Measurements from ENCODE around the gene KIF2B.
"Not testable (repeated sequence)": the region's sequence is repeated elsewhere in the genome, so short reads cannot be mapped to it uniquely, and the experiment has no call there.

KIF2B gene, protein sequence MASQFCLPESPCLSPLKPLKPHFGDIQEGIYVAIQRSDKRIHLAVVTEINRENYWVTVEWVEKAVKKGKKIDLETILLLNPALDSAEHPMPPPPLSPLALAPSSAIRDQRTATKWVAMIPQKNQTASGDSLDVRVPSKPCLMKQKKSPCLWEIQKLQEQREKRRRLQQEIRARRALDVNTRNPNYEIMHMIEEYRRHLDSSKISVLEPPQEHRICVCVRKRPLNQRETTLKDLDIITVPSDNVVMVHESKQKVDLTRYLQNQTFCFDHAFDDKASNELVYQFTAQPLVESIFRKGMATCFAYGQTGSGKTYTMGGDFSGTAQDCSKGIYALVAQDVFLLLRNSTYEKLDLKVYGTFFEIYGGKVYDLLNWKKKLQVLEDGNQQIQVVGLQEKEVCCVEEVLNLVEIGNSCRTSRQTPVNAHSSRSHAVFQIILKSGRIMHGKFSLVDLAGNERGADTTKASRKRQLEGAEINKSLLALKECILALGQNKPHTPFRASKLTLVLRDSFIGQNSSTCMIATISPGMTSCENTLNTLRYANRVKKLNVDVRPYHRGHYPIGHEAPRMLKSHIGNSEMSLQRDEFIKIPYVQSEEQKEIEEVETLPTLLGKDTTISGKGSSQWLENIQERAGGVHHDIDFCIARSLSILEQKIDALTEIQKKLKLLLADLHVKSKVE

DNA sequence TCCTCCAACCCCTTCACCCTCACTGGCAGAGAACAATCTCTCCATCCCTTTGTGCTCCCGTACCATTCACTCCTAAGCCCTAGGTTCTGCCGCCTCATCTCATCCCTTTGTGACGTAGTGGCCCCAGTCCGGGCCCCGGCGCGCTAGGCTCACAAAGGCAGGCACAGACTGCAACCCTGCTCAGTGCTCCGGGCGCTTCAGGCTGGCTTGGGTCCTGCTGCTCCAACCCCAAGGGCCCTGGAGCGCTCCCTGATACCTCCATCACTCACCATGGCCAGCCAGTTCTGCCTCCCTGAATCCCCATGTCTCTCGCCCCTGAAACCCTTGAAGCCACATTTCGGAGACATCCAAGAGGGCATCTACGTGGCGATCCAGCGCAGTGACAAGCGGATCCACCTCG, at the start of gene KIF2B:
TSS of gene KIF2B (plus strand) at position 164 of the 400 bp plus-strand sequence. CDS start at position 271, 107 bp downstream.
- no peak for DNase-seq

- no peak for DNase-seq
Measured at GRCh38 chr17:53780320-53780719, 42.4 kb upstream of the KIF2B start.

GRCh38 chr17:53791551-53791950, 31.2 kb upstream of the KIF2B start:
- DNase-seq = no peak

GRCh38 chr17:53792451-53792850, 30.3 kb upstream of the KIF2B start:
- no peak for DNase-seq

- no peak for DNase-seq
Measured at GRCh38 chr17:53792997-53793396, 29.7 kb upstream of the KIF2B start.

DNA sequence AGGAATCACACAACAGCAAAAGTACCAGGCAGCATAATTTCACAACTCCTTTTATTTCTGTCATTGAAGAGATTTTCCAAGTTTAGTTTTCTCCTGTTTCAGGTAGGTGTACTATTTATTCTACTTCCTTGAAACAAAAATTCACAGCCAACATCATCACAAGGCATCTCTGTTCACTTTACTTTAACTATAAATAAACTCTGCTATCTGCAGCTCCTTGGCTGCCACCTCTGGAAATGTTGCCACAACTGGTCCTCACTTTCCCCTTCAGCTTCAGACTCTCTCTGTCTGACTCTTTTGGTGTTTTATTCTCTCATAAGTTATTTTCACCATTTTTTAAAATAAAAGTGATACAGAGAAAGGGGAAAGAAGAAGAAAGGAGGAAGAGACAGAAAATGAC, 27.9 kb upstream of the KIF2B start:
- no peak for DNase-seq

DNA sequence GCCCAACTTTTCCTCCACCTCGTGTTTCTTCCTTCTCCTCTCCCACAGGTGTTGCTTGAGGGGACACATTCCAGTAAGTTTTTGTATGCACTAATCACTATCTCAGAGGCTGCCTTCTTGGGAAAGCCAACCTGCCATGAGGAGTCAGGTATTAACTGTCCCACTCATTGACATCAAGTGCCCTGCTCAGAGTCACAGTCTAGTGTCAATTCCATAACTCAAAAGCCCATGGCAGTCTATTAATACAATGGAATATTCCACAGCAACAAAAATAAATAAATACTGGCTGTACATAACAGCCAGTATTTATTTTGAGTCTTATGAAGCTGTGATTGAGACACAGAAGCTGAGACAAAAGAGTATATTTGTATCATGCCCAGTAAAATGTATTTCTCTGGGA, 26.1 kb upstream of the KIF2B start:
- no peak for DNase-seq

- DNase-seq = no peak
Measured at GRCh38 chr17:53797501-53797900, 25.2 kb upstream of the KIF2B start.

DNA sequence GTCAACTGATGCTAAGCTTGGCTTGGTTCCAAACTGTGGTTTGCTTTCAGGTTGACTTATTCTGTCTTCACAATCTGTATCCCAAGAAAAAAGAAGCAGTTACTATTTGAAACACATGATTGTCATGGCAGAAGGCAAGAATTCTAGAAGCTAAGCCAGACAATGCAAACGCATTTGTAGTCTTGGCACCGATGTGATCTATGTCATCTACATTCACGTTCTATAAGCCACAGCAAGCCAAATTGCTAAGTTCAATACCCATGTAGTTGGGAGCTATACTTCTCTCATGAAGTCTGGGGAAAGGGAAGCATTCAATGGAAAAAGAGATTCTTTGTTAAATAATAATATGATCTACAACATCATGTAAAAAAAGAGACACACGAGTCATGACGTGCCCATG, 18.3 kb upstream of the KIF2B start:
- no peak for DNase-seq

DNA sequence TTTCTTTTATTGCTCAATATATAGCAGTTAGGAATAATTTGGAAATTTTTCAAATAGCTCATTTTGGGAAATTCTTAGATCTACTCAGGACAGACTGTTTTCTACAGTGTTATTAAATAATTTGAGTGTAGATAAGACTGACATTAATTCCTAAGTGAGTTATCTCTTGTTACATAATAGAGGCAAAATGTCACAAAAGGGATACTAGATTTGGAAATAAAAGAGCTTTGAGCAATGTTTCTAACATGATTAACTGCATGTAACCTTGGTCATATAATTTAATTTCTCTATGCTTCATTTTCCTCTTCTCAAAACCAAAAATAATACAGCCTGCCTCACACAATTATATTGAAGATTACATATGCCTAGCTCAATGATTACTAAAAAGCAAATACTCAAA, 16.3 kb upstream of the KIF2B start:
- DNase-seq = no peak

GRCh38 chr17:53807286-53807685, 15.4 kb upstream of the KIF2B start:
- no peak for DNase-seq

DNA sequence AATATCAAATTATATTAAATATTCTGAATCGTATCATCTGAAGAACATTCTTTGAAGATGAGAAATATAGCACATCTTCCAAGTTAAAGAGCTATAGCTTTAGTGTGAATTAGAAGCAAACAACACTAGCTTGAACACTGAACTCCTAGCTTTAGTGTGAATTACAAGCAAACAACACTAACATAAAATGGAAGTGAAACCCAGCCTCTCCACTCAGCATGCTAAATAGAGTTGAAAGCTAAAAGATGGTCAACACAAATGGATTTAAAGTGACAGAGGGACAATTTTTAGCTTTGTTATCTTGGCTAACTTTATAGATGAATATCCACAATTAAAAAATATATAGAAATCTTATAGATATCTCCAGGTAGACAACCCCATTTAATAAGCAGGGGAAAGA, 4.5 kb upstream of the KIF2B start:
- DNase-seq = no peak

DNA sequence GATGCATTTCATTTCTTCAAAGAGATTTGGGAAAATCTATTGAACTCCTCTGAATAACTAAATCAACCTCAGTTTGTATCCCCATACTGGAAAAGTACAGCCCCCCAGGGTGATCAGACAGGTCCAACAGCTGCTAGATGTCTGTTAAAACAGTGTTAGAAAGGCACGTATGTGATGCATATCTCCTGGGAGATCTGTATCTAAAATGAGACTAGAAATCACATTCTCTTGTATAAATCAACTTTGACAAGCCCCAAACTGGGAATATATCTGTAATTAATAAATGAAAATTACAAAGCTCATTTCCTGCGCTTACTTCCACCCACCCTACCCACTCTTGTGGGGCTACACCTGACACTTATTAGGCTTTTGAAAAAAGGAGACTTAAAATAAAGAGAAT, 3.8 kb upstream of the KIF2B start:
- no peak for DNase-seq

GRCh38 chr17:53819956-53820355, 2.8 kb upstream of the KIF2B start:
- DNase-seq = no peak

DNA sequence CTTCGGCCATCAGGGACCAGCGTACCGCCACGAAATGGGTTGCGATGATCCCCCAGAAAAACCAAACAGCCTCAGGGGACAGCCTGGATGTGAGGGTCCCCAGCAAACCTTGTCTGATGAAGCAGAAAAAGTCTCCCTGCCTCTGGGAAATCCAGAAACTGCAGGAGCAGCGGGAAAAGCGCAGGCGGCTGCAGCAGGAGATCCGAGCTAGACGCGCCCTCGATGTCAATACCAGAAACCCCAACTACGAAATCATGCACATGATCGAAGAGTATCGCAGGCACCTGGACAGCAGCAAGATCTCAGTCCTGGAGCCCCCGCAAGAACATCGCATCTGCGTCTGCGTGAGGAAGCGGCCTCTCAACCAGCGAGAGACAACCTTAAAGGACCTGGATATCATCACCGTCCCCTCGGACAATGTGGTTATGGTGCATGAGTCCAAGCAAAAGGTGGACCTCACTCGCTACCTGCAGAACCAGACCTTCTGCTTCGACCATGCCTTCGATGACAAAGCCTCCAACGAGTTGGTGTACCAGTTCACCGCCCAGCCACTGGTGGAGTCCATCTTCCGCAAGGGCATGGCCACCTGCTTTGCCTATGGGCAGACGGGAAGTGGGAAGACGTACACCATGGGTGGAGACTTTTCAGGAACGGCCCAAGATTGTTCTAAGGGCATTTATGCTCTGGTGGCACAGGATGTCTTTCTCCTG, 769 bp downstream of the KIF2B start:
- no peak for DNase-seq

GRCh38 chr17:53834771-53835170, 12.0 kb downstream of the KIF2B start:
- not testable (repeated sequence) for DNase-seq

GRCh38 chr17:53837131-53837530, 14.4 kb downstream of the KIF2B start:
- no peak for DNase-seq

DNA sequence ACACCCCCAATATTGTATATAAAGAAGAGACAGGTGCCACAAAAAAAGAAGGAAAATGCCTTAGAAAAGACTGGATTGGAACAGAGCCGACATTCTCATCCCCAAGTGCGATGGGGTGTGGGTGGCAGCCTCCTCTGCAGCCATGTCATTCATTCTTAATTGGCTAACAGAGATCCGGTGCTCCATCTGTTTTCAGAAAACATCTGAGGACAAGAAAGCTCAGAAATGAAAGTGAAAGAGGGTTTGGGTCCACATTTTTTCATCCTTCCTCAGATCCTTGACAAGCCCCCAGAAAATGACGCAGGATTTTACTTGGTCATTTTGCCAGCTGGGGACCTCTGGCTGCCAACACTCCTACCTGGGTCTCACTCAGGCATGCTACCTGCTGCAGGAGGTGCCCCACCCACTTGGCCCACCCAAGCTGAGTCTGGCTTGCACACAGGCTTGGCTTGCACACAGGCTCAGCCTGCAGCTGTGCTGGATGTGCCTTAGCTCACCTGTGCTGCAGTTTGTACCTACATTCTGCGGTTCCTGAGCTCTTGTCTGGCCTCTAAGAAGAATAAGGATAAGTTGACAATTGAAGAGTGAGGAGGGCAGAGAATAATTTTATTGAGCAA, 21.9 kb downstream of the KIF2B start:
- DNase-seq = no peak

DNA sequence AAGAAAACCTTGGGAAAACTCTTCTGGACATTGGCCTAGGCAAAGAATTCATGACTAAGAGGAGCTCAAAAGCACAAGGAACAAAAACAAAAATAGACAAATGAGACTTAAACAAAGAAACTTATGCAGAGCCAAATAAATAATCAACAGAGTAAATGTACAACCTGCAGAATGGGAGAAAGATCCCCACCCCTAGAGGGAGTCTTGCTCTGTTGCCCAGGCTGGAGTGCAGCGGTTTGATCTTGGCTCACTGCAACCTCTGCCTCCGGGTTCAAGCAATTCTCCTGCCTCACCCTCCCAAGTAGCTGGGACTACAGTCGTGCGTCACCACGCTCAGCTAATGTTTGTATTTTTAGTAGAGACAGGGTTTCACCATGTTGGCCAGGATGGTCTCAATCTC, 48.4 kb downstream of the KIF2B start:
- not testable (repeated sequence) for DNase-seq
